Fibroblast of pulmonary artery (primary cell): ENCODE data around the gene SERTM1.

Source experiments
- DNase-seq: peaks from one replicate; pipeline ENCODE4 v3.0.0-alpha.2; 2010; ENCODE audit warnings: low read depth
- H3K4me3 ChIP-seq: replicated peaks from 2 replicates; pipeline ENCODE4 v1.5.1; 2011; ENCODE audit warnings: low read depth, mild to moderate bottlenecking, control low read depth, low read length, moderate library complexity
- TF ChIP-seq, protein P1 (sequence below): IDR thresholded peaks from 2 replicates; pipeline ENCODE4 v1.5.1; 2011; ENCODE audit warnings: mild to moderate bottlenecking, control low read depth, low read length, inconsistent platforms; ENCODE audit errors: missing control alignments

The SERTM1 gene

DNA sequence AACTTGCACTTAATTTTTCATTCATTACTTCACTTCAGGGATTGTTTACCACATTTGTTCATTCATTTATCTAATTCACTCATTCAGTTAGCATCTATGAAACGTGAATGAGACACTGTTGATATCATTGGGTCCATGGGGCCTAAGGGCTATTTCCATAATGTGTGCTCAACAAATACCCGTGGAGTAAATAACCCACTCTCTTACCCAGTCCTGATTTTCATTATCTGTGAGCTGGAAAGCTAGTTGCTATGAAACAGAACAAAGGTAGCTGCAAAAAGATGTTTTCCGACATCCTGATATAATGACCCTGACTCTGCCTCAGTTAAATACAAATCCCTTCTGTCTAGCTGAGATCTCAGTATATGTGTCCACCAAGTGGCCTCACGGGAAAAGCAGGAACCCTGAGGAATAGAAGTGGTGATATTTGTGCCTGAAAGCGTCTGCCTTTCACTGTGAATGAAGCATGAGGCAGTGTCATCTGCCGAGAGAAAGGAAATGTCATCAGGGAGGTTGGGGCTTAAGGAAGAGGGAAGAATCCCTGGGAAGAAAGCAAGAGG, 63.8 kb downstream of the SERTM1 start:
- TF ChIP-seq, protein P1, sequence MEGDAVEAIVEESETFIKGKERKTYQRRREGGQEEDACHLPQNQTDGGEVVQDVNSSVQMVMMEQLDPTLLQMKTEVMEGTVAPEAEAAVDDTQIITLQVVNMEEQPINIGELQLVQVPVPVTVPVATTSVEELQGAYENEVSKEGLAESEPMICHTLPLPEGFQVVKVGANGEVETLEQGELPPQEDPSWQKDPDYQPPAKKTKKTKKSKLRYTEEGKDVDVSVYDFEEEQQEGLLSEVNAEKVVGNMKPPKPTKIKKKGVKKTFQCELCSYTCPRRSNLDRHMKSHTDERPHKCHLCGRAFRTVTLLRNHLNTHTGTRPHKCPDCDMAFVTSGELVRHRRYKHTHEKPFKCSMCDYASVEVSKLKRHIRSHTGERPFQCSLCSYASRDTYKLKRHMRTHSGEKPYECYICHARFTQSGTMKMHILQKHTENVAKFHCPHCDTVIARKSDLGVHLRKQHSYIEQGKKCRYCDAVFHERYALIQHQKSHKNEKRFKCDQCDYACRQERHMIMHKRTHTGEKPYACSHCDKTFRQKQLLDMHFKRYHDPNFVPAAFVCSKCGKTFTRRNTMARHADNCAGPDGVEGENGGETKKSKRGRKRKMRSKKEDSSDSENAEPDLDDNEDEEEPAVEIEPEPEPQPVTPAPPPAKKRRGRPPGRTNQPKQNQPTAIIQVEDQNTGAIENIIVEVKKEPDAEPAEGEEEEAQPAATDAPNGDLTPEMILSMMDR: no peak
- no peak for DNase-seq
- no peak overlapping the region for H3K4me3 ChIP-seq

DNA sequence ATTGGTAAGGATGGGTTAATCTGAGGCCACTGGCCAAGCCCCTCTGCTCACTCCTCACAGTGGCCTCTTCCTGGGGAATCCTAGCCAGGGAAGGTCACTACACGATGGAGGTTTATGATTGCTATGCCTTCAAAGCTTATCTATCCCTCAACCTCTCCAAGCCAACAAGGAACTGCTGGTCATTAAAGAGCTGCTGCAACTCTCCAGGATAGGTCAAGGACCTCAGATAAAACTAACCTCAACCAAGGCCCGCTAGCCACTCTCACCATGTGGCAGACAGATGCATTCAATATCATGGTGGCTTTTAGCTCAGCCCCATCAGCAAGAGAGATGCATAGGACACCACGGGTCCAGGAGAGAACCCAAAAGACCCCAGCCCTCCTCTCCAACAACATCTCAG, 71.6 kb downstream of the SERTM1 start:
- no peak for DNase-seq
- TF ChIP-seq, protein P1: no peak

DNA sequence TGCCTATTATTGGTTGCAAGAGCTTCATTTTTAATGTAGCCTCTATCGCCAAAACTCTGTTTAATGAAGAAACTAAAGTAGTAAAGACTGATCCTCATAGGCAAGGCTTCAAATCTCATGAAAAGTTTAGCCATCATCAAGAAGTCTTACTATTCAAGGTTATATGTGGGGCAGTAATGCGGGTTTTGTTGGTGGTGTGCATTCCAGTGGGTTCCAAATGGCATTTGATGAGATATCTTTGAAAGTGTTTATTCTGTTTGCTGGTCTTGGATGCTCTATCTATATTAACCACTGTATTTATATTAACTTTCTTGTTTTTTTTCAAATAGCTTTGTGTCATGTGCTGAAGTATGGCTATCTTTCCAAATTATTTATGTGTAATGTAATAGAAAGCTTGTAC, 72.2 kb downstream of the SERTM1 start:
- no peak for DNase-seq

More for the DNA sequence above, 71.6 kb downstream of the SERTM1 start:
- no peak overlapping the region for H3K4me3 ChIP-seq

More for the DNA sequence above, 72.2 kb downstream of the SERTM1 start:
- H3K4me3 ChIP-seq: no peak overlapping the region
- TF ChIP-seq, protein P1: no peak
